ENCODE results near the gene KCTD20. TPM values are rescaled to one million over a fixed set of nuclear protein-coding genes. Genes with fewer than 3 reads are reported as not detected.

KCTD20 gene
- total RNA-seq (10 to 100 TPM; 45.2 to 48.5 TPM), polyA plus RNA-seq (10 to 100 TPM in 1 of 2 donors, 1 to 10 TPM in 1; 9.5 to 19.1 TPM)

- H3K9me3 ChIP-seq (ENCODE audit: control insufficient read depth in 4 of 4, low read length in 3 of 4), result no peaks in the 10 kb centered on the region
- peak within 1 kb of the TSS; percentile 79 to 96 (median 86) for H3K4me3 ChIP-seq (ENCODE audit: low read depth in 1 of 3, low read length in 3 of 3)
- TF ChIP-seq MAX (IDR thresholded peaks at IDR 0.05) (peak; percentile 10), JUND (IDR thresholded peaks at IDR 0.05) (peak; percentile 12 to 80), HNF4G (IDR thresholded peaks at IDR 0.05) (no peak), REST (IDR thresholded peaks at IDR 0.05) (no peak), RAD21 (IDR thresholded peaks at IDR 0.05) (peak in 1 of 2 donors; percentile 6), FOXA2 (IDR thresholded peaks at IDR 0.05) (no peak), TAF1 (conservative IDR thresholded peaks at IDR 0.05) (peak; percentile 67), SP1 (IDR thresholded peaks at IDR 0.05) (peak; percentile 44), RXRA (IDR thresholded peaks at IDR 0.05) (peak in 1 of 2 donors; percentile 28), YY1 (IDR thresholded peaks at IDR 0.05) (peak; percentile 80), HNF4A (conservative IDR thresholded peaks at IDR 0.05) (peak in 1 of 2 donors; percentile 14), ATF3 (IDR thresholded peaks at IDR 0.05) (no peak)
- no peaks in the 10 kb centered on the region for H3K27me3 ChIP-seq (ENCODE audit: control insufficient read depth in 4 of 4, insufficient read depth in 4 of 4, low read length in 3 of 4)
- H3K27ac ChIP-seq (ENCODE audit: low read depth in 1 of 2, low read length in 2 of 2), result peak within 1 kb of the TSS; percentile 98 to 99
- WGBS, result under 1% methylated on average over 91 of the region's 91 CpGs
- peaks cover 1 to 20% (median 10%) of the 10 kb centered on the region in 4 donors for H3K4me1 ChIP-seq (ENCODE audit: control insufficient read depth in 4 of 4, insufficient read depth in 4 of 4, low read length in 3 of 4)
- no peaks in the 10 kb centered on the region for H3K36me3 ChIP-seq (ENCODE audit: control insufficient read depth in 4 of 4, insufficient read depth in 3 of 4, low read depth in 1 of 4, low read length in 3 of 4)
- H3K9ac ChIP-seq (ENCODE audit: low read depth in 1 of 2, low read length in 2 of 2), result peak within 1 kb of the TSS; percentile 94 to 100
- DNase-seq (ENCODE audit: low spot score), result peak; percentile 89
Measured at GRCh38 chr6:36442671-36443470, at the start of gene KCTD20, which contains the start of gene PXT1. KCTD20 (plus strand) TSS chr6:36443000; CDS start chr6:36470098, 27,098 bp downstream. PXT1 (minus strand) TSS chr6:36442854; CDS start chr6:36426082, 16,772 bp downstream.

GRCh38 chr6:36399970-36400369 lies 42.8 kb upstream of the KCTD20 start:
- no peak for TF ChIP-seq REST (IDR thresholded peaks at IDR 0.05)
- no peak for TF ChIP-seq MAX (IDR thresholded peaks at IDR 0.05)
- Histone ChIP-seq H3K27ac (ENCODE audit: low read depth in 1 of 2, low read length in 2 of 2) (no peak overlapping the region), H3K9ac (ENCODE audit: low read depth in 1 of 2, low read length in 2 of 2) (no peak overlapping the region), H3K4me3 (ENCODE audit: low read depth in 1 of 3, low read length in 3 of 3) (no peak overlapping the region), H3K4me1 (ENCODE audit: control insufficient read depth in 4 of 4, insufficient read depth in 4 of 4, low read length in 3 of 4) (no peaks in the 10 kb centered on the region), H3K27me3 (ENCODE audit: control insufficient read depth in 4 of 4, insufficient read depth in 4 of 4, low read length in 3 of 4) (no peaks in the 10 kb centered on the region), H3K9me3 (ENCODE audit: control insufficient read depth in 4 of 4, low read length in 3 of 4) (no peaks in the 10 kb centered on the region), H3K36me3 (ENCODE audit: control insufficient read depth in 4 of 4, insufficient read depth in 3 of 4, low read depth in 1 of 4, low read length in 3 of 4) (no peaks in the 10 kb centered on the region)
- DNase-seq (ENCODE audit: low spot score), result no peak
- WGBS, result 88% methylated on average over 1 of the region's 1 CpG

Measured in liver (tissue), 9 donors.